SH-SY5Y (cell line): Measurements from ENCODE around the gene HDHD5.

Source experiments
- GATA2 ChIP-seq: IDR thresholded peaks from 2 replicates; pipeline ENCODE4 v1.6.1; 2011; ENCODE audit warnings: mild to moderate bottlenecking, low read depth, low read length
- GATA3 ChIP-seq: IDR thresholded peaks from 2 replicates; pipeline ENCODE4 v1.6.1; 2011; ENCODE audit warnings: low read depth, mild to moderate bottlenecking, low read length, moderate library complexity

DNA sequence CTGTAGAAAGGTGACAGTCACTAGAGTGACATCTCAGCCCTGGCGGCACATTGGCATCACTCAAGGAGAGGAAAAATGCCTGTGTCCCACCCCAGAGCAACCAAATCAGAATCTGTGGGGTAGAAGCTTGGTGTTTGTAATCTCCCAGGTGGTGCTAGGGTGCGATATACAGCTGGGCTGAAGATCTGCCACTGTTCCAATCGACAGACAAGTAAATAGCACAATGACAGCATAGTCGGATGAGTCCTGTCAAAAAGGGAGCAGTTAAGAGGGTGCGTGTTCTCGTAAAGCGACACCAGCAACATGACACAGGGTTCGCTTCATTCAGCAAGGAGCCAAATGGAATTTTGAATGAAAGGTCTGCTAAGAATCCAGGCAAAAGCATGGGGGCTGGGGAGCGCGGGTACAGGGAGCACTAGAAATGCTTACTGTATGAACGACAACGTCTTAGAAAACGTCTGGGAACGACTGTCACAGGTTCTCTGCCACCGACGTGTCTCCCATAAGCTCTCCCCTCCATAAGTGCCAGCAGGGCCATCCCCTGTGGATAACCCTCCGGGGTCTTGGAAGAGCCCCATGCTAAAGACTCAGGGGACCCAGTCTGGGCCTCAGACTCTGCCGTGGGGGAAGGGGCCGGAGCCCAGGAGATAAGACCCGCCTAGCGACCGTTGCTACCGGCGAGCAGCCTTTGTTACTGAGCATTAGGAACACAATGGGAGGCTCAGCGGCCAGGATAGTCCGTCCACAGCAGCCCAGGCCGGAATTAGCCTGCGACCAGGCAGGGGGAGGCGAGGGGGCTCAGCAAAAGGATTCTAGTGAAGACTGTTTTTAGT, 39.3 kb upstream of the HDHD5 start:
- no peak for TF ChIP-seq GATA2
- TF ChIP-seq GATA3 = no peak
